Loucy (cell line): ENCODE data around the gene KRT10.

Source experiments
- H2AFZ ChIP-seq: fragments of 200-600 bp; sonication (generic); 2 replicates; pipeline ENCODE4 v1.6.0; 2016; ENCODE audit warnings: antibody characterized with exemption, mild to moderate bottlenecking, low read length, moderate library complexity
- H3F3A ChIP-seq: fragments of 200-600 bp; 2 replicates; pipeline ENCODE4 v1.6.0; 2016; ENCODE audit warnings: antibody characterized with exemption, low read depth, mild to moderate bottlenecking
- H3K27me3 ChIP-seq: fragments of 200-600 bp; sonication (generic); 2 replicates; pipeline ENCODE4 v1.6.1; 2014; ENCODE audit warnings: low read length, mild to moderate bottlenecking; ENCODE audit not compliant: insufficient read depth, poor library complexity, severe bottlenecking
- H3K36me3 ChIP-seq: fragments of 200-600 bp; sonication (generic); 2 replicates; pipeline ENCODE4 v1.6.1; 2016; ENCODE audit warnings: low read length; ENCODE audit not compliant: insufficient read depth
- H3K4me1 ChIP-seq: fragments of 200-600 bp; sonication (generic); 2 replicates; pipeline ENCODE4 v1.5.1; 2014; ENCODE audit warnings: low read length, mild to moderate bottlenecking; ENCODE audit not compliant: insufficient read depth, poor library complexity, severe bottlenecking
- H3K4me2 ChIP-seq: fragments of 200-600 bp; sonication (generic); 2 replicates; pipeline ENCODE4 v1.6.0; 2014; ENCODE audit warnings: antibody characterized with exemption, low read length, low read depth, mild to moderate bottlenecking; ENCODE audit not compliant: poor library complexity, severe bottlenecking
- H3K4me3 ChIP-seq: fragments of 200-600 bp; sonication (generic); 2 replicates; pipeline ENCODE4 v1.5.1; 2014; ENCODE audit warnings: low read length, mild to moderate bottlenecking, mixed read lengths; ENCODE audit not compliant: poor library complexity, severe bottlenecking
- H3K79me2 ChIP-seq: fragments of 200-600 bp; sonication (generic); 2 replicates; pipeline ENCODE4 v1.6.1; 2014; ENCODE audit warnings: low read length; ENCODE audit not compliant: insufficient read depth
- H3K9ac ChIP-seq: fragments of 200-600 bp; sonication (generic); 2 replicates; pipeline ENCODE4 v1.6.0; 2014; ENCODE audit warnings: mild to moderate bottlenecking, low read depth, low read length, moderate library complexity; ENCODE audit not compliant: poor library complexity, severe bottlenecking
- H3K9me2 ChIP-seq: fragments of 200-600 bp; sonication (generic); replicated peaks from 2 replicates; pipeline ENCODE4 v1.6.1; 2016; ENCODE audit warnings: low read depth, low read length, mixed read lengths
- H3K9me3 ChIP-seq: fragments of 200-600 bp; sonication (generic); 2 replicates; pipeline ENCODE4 v1.6.1; 2014; ENCODE audit warnings: mild to moderate bottlenecking, antibody characterized with exemption, low read length, low read depth; ENCODE audit not compliant: insufficient read depth
- H4K20me1 ChIP-seq: fragments of 200-600 bp; sonication (generic); 2 replicates; pipeline ENCODE4 v1.6.0; 2014; ENCODE audit warnings: antibody characterized with exemption, low read length, mild to moderate bottlenecking; ENCODE audit not compliant: insufficient read depth, poor library complexity, severe bottlenecking
- CTCF ChIP-seq: fragments of 200-600 bp; sonication (generic); conservative IDR thresholded peaks from 2 replicates; pipeline ENCODE4 v1.5.1; 2014; ENCODE audit warnings: mild to moderate bottlenecking, antibody characterized with exemption, low read length
- EZH2phosphoT487 ChIP-seq: fragments of 200-600 bp; IDR thresholded peaks from 2 replicates; pipeline ENCODE4 v1.6.1; 2018; ENCODE audit warnings: antibody characterized with exemption, mild to moderate bottlenecking, moderate library complexity, borderline replicate concordance

The KRT10 gene

GRCh38 chr17:40846515-40847144 is 24.2 kb upstream of the KRT10 start:
- Histone ChIP-seq H3K4me2 (no peak overlapping the region), H3K9me2 (no peaks in the 10 kb centered on the region), H3F3A (no peaks in the 10 kb centered on the region), H3K9ac (no peak overlapping the region), H3K9me3 (no peaks in the 10 kb centered on the region), H3K79me2 (no peaks in the 10 kb centered on the region), H2AFZ (no peak overlapping the region), H3K27me3 (peaks cover 9% of the 10 kb centered on the region), H3K36me3 (no peaks in the 10 kb centered on the region), H3K4me3 (no peak overlapping the region), H4K20me1 (no peaks in the 10 kb centered on the region), H3K4me1 (no peaks in the 10 kb centered on the region)
- TF ChIP-seq CTCF (no peak), EZH2phosphoT487 (no peak)

- Histone ChIP-seq H2AFZ (no peak overlapping the region), H3K9ac (no peak overlapping the region), H3K36me3 (no peaks in the 10 kb centered on the region), H3F3A (no peaks in the 10 kb centered on the region), H3K4me2 (no peak overlapping the region), H3K79me2 (no peaks in the 10 kb centered on the region), H3K4me1 (no peaks in the 10 kb centered on the region), H3K9me2 (no peaks in the 10 kb centered on the region), H3K27me3 (peaks cover 6% of the 10 kb centered on the region), H4K20me1 (no peaks in the 10 kb centered on the region), H3K9me3 (no peaks in the 10 kb centered on the region), H3K4me3 (no peak overlapping the region)
- TF ChIP-seq EZH2phosphoT487 (no peak), CTCF (no peak)
Observed at GRCh38 chr17:40844671-40845107, 22.3 kb upstream of the KRT10 start.

GRCh38 chr17:40843242-40843641 is 20.8 kb upstream of the KRT10 start:
- H3K9me3 ChIP-seq = no peaks in the 10 kb centered on the region
- no peaks in the 10 kb centered on the region for H3K79me2 ChIP-seq
- H3K36me3 ChIP-seq = no peaks in the 10 kb centered on the region
- H3K4me1 ChIP-seq = no peaks in the 10 kb centered on the region
- TF ChIP-seq CTCF (no peak), EZH2phosphoT487 (no peak)
- no peak overlapping the region for H3K4me3 ChIP-seq
- no peaks in the 10 kb centered on the region for H3K9me2 ChIP-seq
- no peak overlapping the region for H2AFZ ChIP-seq
- H3K4me2 ChIP-seq = no peak overlapping the region
- no peaks in the 10 kb centered on the region for H4K20me1 ChIP-seq
- no peaks in the 10 kb centered on the region for H3F3A ChIP-seq
- H3K27me3 ChIP-seq = no peaks in the 10 kb centered on the region
- H3K9ac ChIP-seq = no peak overlapping the region
